Lower lobe of right lung (tissue), 2 donors: Measurements from ENCODE around the gene ARHGEF26. TPM values are rescaled to one million over a fixed set of nuclear protein-coding genes. Genes with fewer than 3 reads are reported as not detected.
A peak's percentile ranks its signal among the peaks of the same experiment; 100 is the strongest.

Source experiments
- ATAC-seq, 2 donors: fragments of 200-7000 bp; cut with Tn5 transposase; one replicate each; pipeline ENCODE4 v1.9.1; 2020 to 2022; ENCODE audit warnings: mild to moderate bottlenecking in 2 of 2, moderate library complexity in 2 of 2
- DNase-seq: peaks from one replicate; pipeline ENCODE4 v3.0.0-alpha.2; 2020
- H3K27ac ChIP-seq: fragments of 200-600 bp; one replicate; pipeline ENCODE4 v1.8.0; 2022
- H3K27me3 ChIP-seq: fragments of 200-600 bp; one replicate; pipeline ENCODE4 v1.8.0; 2022; ENCODE audit warnings: low read depth
- H3K36me3 ChIP-seq: fragments of 200-600 bp; one replicate; pipeline ENCODE4 v1.8.0; 2022; ENCODE audit warnings: mild to moderate bottlenecking
- H3K4me1 ChIP-seq: fragments of 200-600 bp; one replicate; pipeline ENCODE4 v1.8.0; 2022
- H3K4me3 ChIP-seq: fragments of 200-600 bp; one replicate; pipeline ENCODE4 v1.8.0; 2022; ENCODE audit warnings: mild to moderate bottlenecking
- H3K9me3 ChIP-seq: fragments of 200-600 bp; one replicate; pipeline ENCODE4 v1.8.0; 2022
- intact Hi-C: fragments of 100-400 bp; cut with DNase I; formaldehyde crosslinking; loops from one replicate; pipeline ENCODE4 v1.11.0; 2022
- total RNA-seq: library from RNA; stranded (reverse); fragmentation: NEBNext Ultra II Directional; extraction: Animal tissue kit (Norgen Biotek cat#: 25700); gene quantifications from one replicate; pipeline ENCODE4 v1.2.1, GENCODE V29; 2021
- TF ChIP-seq, protein P1 (sequence below): fragments of 200-600 bp; IDR thresholded peaks from one replicate; pipeline ENCODE4 v1.8.0; 2022; ENCODE audit warnings: antibody characterized with exemption, mild to moderate bottlenecking
- donor health status: DM: no; HTN: yes; CAD: no; lungs with severe emphysema.

ARHGEF26 gene
- total RNA-seq, 1 donor from 2014 or later: 50.9 TPM

DNA sequence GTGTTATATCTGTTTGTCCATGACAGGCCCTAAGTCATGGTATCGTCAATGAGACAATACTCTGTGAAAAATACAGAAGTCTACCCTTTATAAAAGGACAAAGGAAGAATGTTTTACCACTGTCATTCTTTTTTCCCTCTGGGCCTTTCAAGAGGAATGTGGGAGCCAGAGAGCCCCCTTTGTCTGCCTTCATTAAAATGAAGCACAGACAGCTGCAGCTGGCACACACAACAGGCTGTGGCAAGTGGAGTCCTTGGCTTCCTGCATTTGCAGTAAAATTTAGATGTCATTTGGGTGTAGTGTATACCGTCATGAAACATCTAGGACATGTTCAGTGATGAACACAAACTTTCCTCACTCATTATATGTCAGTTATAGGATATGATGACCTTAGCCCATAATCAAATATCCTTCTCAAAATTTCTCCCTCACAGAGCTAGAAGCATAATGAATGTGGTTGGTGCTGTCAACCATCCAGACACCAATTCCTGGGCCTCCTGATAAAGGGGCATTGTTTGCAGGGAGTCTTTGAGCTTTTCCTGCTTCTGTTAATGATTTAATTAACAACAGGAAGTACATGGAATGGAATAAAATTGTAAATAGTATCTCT, 126.7 kb downstream of the ARHGEF26 start:
- no peak overlapping the region for H3K27ac ChIP-seq
- H3K36me3 ChIP-seq: peaks cover 25% of the 10 kb centered on the region
- no peak overlapping the region for H3K4me3 ChIP-seq
- H3K9me3 ChIP-seq: no peaks in the 10 kb centered on the region
- intact Hi-C loops: no loop called here
- DNase-seq (no peak), ATAC-seq (no peak)
- TF ChIP-seq, protein P1, sequence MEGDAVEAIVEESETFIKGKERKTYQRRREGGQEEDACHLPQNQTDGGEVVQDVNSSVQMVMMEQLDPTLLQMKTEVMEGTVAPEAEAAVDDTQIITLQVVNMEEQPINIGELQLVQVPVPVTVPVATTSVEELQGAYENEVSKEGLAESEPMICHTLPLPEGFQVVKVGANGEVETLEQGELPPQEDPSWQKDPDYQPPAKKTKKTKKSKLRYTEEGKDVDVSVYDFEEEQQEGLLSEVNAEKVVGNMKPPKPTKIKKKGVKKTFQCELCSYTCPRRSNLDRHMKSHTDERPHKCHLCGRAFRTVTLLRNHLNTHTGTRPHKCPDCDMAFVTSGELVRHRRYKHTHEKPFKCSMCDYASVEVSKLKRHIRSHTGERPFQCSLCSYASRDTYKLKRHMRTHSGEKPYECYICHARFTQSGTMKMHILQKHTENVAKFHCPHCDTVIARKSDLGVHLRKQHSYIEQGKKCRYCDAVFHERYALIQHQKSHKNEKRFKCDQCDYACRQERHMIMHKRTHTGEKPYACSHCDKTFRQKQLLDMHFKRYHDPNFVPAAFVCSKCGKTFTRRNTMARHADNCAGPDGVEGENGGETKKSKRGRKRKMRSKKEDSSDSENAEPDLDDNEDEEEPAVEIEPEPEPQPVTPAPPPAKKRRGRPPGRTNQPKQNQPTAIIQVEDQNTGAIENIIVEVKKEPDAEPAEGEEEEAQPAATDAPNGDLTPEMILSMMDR: no peak
- H3K27me3 ChIP-seq: no peaks in the 10 kb centered on the region
- no peaks in the 10 kb centered on the region for H3K4me1 ChIP-seq

GRCh38 chr3:154250291-154250690, 129.1 kb downstream of the ARHGEF26 start:
- Histone ChIP-seq H3K4me3 (no peak overlapping the region), H3K9me3 (no peaks in the 10 kb centered on the region), H3K27ac (no peak overlapping the region), H3K27me3 (no peaks in the 10 kb centered on the region), H3K4me1 (no peaks in the 10 kb centered on the region), H3K36me3 (peaks cover 46% of the 10 kb centered on the region)
- ATAC-seq: no peak
- intact Hi-C loops: loop anchor here (10.0 kb wide), 1 partner anchor 155 kb away; no protein-coding TSS in a partner anchor
- TF ChIP-seq, protein P1: no peak
- DNase-seq: no peak

DNA sequence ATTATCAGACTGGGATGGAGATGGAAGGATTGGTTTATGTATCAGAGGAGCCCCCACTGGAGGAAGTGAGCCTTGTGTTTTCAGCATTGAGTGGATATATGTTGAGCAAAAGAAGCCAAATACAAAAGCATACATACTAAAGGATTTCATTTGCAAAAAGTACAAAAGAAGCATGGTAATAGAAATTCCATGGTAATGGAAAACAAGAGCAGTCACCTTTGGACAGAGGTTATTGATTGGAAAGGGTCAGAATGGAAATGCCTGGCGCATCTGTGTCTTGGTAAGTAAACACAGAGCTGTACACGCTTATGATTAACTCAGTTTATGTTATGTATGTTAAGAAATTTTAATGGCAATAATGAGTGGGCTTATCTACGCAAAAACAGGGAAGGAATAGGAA, 130.4 kb downstream of the ARHGEF26 start:
- Histone ChIP-seq H3K4me3 (no peak overlapping the region), H3K27me3 (no peaks in the 10 kb centered on the region), H3K27ac (no peak overlapping the region), H3K4me1 (no peaks in the 10 kb centered on the region), H3K36me3 (peaks cover 56% of the 10 kb centered on the region), H3K9me3 (no peaks in the 10 kb centered on the region)
- TF ChIP-seq, protein P1: no peak
- DNase-seq (no peak), ATAC-seq (no peak)
- intact Hi-C loops: loop anchor here (10.0 kb wide), 1 partner anchor 157 kb away; no protein-coding TSS in a partner anchor

- Histone ChIP-seq H3K9me3 (no peaks in the 10 kb centered on the region), H3K27me3 (no peaks in the 10 kb centered on the region), H3K4me3 (no peak overlapping the region), H3K4me1 (no peaks in the 10 kb centered on the region), H3K36me3 (peaks cover 70% of the 10 kb centered on the region), H3K27ac (no peak overlapping the region)
- intact Hi-C loops: loop anchor here (10.0 kb wide), 1 partner anchor 158 kb away; no protein-coding TSS in a partner anchor
- TF ChIP-seq, protein P1: peak; percentile 93
- ATAC-seq: peak; percentile 93 to 95
- peak; percentile 92 for DNase-seq
Observed at GRCh38 chr3:154252759-154253638, 131.8 kb downstream of the ARHGEF26 start.

DNA sequence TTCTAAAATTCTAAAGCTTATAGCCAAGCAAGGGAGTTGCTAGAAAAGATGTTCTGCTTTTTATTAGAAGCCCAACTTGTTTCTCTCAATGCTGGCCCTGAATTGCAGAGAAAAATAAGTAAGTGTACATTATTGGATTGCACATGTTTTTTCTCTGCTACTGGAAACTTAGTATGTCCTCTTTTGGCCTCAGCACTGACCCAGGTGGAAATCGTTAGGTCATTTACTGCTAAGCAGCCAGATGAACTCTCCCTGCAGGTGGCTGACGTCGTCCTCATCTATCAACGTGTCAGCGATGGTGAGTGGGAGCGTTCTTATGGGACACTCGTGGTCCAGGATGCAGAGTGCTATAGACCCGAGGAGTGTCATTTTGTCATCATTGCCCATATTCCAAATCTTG, 133.3 kb downstream of the ARHGEF26 start:
- Histone ChIP-seq H3K27me3 (no peaks in the 10 kb centered on the region), H3K4me1 (no peaks in the 10 kb centered on the region), H3K9me3 (no peaks in the 10 kb centered on the region), H3K4me3 (no peak overlapping the region), H3K27ac (no peak overlapping the region), H3K36me3 (peaks cover 80% of the 10 kb centered on the region)
- intact Hi-C loops: loop anchor here (10.0 kb wide), 1 partner anchor 160 kb away; no protein-coding TSS in a partner anchor
- no peak for DNase-seq
- TF ChIP-seq, protein P1: no peak
- no peak for ATAC-seq
